IPS-NIHi7 (cell line): ENCODE measurements around the gene ARHGEF9.
"Not testable (repeated sequence)": the region's sequence is repeated elsewhere in the genome, so short reads cannot be mapped to it uniquely, and the experiment has no call there.

Experiments
- DNase-seq: peaks from one replicate; pipeline ENCODE4 v3.0.0; 2012; ENCODE audit warnings: mixed read lengths; ENCODE audit errors: extremely low spot score

Gene ARHGEF9

GRCh38 chrX:63784902-63785707, at the start of gene ARHGEF9:
Gene ARHGEF9, minus strand, starts transcription at chrX:63785214. Its CDS starts 69 bp downstream, at chrX:63785145.
- DNase-seq = peak; percentile 65

DNA sequence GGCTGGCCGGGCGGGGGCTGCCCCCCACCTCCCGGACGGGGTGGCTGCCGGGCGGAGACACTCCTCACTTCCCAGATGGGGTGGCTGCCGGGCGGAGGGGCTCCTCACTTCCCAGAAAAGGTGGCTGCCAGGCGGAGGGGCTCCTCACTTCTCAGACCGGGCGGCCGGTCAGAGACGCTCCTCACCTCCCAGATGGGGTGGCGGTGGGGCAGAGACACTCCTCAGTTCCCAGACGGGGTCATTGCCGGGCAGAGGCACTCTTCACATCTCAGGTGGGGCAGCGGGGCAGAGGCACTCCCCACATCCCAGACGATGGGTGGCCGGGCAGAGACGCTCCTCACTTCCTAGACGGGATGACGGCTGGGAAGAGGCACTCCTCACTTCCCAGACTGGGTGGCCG, 40.4 kb upstream of the ARHGEF9 start:
- DNase-seq = not testable (repeated sequence)

GRCh38 chrX:63818156-63818555, 33.1 kb upstream of the ARHGEF9 start:
- no peak for DNase-seq

- DNase-seq = no peak
Measured at GRCh38 chrX:63817696-63818095, 32.7 kb upstream of the ARHGEF9 start.

- no peak for DNase-seq
Measured at GRCh38 chrX:63812823-63813222, 27.8 kb upstream of the ARHGEF9 start.

- DNase-seq = no peak
Measured at GRCh38 chrX:63810746-63811145, 25.7 kb upstream of the ARHGEF9 start.

- no peak for DNase-seq
Measured at GRCh38 chrX:63809173-63809572, 24.2 kb upstream of the ARHGEF9 start.

GRCh38 chrX:63795406-63795805, 10.4 kb upstream of the ARHGEF9 start:
- DNase-seq = not testable (repeated sequence)

GRCh38 chrX:63785708-63786040, 660 bp upstream of the ARHGEF9 start:
- no peak for DNase-seq

DNA sequence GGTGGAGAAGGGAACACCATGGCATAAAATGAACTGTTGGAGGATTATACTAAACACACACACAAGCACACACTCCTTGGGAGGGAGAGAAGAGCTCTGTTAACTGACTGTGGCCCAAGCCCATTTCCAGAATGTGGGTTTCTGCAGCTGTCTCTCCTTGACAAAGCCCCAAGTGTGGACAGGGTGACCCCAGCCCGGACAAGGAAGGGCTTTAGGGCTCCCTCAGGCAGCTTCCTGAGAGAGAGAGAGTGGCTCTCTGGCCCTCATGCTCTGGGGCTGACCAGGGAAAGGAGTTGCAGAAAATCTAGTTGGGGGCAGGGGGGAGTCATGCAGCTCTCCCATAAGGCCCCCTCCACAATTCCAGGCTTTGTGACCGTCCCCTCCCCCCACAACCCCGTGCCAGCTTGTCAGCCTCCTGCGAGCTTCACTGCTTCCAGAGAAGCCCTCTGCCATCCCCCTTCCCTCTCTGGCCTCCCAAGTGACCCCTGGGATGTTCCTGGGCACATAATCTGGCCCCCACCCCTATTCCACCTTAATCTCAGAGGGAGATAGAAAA, 590 bp downstream of the ARHGEF9 start:
- no peak for DNase-seq

DNA sequence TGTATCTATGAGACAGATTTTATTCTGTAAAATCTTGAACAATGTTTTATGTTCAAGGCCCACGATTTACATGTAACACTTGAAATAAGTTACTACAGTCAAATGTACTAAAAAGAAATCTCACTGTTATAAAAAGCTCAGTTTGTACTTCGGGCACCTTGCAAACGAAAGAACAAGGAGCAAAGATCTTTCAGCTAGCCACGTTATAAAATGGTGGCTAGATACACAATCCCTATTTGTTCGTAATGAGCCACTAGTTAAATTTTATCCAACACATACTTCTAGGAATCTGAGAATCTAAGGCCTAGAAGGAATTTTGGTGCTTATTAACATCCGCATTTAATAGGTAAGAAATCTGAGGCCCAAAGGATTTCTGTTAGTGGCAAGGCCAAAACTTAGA, 2.5 kb downstream of the ARHGEF9 start:
- DNase-seq = no peak

DNA sequence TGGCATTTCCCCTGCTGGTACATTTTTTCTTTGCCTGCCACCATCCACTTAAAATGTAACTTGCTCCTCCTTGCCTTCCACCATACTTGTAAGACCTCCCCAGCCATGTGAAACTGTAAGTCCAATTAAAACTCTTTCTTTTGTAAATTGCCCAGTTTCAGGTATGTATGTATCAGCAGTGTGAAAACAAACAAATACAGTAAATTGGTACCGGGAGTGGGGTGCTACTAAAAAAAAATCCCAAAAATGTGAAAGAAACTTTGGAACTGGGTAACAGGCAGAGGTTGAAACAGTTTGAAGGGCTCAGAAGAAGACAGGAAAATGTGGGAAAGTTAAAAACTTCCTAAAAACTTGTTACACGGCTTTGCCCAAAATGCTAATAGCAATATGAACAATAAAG, 16.3 kb downstream of the ARHGEF9 start:
- no peak for DNase-seq

- no peak for DNase-seq
Measured at GRCh38 chrX:63765712-63766111, 19.3 kb downstream of the ARHGEF9 start.

GRCh38 chrX:63764946-63765345, 20.1 kb downstream of the ARHGEF9 start:
- no peak for DNase-seq

GRCh38 chrX:63761639-63762038, 23.4 kb downstream of the ARHGEF9 start:
- DNase-seq = no peak

DNA sequence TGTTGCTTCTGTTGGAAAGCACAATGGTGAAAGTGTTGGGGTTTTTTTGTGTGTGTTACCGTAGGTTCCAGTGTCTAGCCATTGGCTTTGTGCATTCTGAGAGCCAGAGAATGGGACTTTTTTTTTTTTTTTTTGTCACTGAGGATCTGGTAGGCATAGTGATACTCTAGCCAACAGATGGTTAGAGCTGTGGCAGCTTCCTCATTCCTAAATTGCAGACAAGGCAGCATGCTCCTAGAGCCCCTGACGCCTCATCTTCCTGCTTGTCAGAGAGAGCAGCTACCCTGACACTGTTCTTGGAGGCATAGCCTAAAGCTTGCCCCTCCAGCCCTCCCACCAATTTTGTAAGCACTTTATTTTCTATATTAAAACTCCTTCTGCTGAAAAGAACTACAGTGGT, 27.0 kb downstream of the ARHGEF9 start:
- DNase-seq = no peak

DNA sequence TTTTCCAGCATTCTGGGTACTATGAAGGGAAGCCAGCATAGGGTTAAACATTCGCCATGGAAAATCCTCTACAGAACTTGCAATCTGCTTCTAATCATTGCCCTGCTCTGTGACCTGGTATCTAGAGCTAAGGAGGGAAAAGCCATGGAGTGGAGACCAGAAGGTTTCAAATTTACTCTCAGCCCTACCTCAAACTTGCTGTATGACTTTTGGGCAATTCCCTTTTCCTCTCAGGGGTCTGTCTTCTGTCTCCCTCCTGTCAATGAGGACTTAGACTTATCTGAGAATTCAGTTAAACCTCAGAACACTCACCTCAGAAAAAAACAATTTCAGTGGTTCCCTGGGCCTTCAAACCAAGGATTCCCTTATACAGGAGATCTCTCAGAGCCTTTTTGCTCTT, 29.1 kb downstream of the ARHGEF9 start:
- DNase-seq = no peak

- peak; percentile 84 for DNase-seq
Measured at GRCh38 chrX:63754860-63755579, 30.0 kb downstream of the ARHGEF9 start.

GRCh38 chrX:63754136-63754859, 30.7 kb downstream of the ARHGEF9 start:
- no peak for DNase-seq

DNA sequence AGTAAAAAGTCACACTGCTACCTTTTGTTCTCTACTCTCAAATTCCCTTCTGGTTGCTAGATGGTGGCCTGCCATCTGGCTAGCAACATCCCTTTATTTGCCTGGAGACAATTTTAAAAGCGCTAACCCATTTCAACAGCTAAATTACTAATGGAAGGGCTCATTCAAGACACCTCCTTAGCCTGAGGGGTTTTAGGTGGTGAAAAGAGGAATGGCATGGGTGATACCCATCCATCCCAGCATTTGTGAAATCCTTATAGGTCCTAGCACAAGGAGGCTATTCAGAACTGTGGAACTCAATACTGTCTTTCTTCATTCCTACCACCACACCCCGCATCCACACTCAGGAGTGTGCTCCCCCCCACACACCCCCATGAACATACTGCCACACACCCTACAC, 33.5 kb downstream of the ARHGEF9 start:
- no peak for DNase-seq

GRCh38 chrX:63750811-63751210, 34.2 kb downstream of the ARHGEF9 start:
- DNase-seq = no peak

DNA sequence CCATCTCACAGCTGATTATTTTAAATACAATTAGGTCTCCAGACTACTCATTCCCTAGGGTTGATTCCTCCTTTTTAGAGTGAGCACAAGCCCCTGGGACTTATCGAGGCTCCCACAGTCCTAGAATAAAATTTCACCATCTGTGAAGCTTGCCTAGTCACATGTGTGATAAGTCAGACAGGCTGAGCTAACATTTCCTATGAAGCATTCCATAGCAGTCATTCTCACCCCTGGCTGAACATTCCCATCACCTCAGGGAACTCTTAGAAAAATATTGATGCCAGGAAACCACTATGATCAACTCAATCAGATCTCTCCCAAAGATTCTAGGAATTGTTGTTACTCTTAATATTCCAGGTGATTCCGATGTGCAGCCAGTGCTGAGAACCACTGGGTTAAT, 37.7 kb downstream of the ARHGEF9 start:
- no peak for DNase-seq
